WI38 (cell line): Measurements from ENCODE around the gene IL17RB.

ENCODE experiments used
- H3K4me3 ChIP-seq: 2 replicates; pipeline ENCODE4 v1.5.1; 2011; ENCODE audit warnings: low read depth, mild to moderate bottlenecking, control low read depth, low read length
- TF ChIP-seq, protein P1 (sequence below): IDR thresholded peaks from 2 replicates; pipeline ENCODE4 v1.5.1; 2012; ENCODE audit warnings: low read depth, mild to moderate bottlenecking, control low read depth, low read length

IL17RB gene

DNA sequence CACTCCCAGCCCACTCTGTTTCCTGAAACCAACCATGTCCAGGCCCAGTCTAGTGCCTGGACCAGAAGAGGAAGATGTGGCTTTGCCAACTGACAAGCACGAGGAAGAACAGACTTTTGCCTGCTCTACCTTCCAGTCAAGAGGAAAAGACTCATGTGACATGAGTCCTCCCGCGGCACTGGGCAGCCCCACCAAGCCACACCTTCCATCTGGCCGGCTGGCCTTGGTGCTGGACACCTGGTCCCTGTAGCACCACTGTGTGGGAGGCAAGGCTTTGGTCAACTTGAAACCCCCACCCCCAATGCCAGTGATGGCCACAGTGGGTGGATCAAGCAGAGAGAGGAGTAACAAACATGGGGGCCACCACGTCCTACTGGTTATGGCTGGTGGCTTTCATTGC is 12.7 kb upstream of the IL17RB start:
- TF ChIP-seq, protein P1, sequence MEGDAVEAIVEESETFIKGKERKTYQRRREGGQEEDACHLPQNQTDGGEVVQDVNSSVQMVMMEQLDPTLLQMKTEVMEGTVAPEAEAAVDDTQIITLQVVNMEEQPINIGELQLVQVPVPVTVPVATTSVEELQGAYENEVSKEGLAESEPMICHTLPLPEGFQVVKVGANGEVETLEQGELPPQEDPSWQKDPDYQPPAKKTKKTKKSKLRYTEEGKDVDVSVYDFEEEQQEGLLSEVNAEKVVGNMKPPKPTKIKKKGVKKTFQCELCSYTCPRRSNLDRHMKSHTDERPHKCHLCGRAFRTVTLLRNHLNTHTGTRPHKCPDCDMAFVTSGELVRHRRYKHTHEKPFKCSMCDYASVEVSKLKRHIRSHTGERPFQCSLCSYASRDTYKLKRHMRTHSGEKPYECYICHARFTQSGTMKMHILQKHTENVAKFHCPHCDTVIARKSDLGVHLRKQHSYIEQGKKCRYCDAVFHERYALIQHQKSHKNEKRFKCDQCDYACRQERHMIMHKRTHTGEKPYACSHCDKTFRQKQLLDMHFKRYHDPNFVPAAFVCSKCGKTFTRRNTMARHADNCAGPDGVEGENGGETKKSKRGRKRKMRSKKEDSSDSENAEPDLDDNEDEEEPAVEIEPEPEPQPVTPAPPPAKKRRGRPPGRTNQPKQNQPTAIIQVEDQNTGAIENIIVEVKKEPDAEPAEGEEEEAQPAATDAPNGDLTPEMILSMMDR, result no peak
- H3K4me3 ChIP-seq, result no peak overlapping the region

DNA sequence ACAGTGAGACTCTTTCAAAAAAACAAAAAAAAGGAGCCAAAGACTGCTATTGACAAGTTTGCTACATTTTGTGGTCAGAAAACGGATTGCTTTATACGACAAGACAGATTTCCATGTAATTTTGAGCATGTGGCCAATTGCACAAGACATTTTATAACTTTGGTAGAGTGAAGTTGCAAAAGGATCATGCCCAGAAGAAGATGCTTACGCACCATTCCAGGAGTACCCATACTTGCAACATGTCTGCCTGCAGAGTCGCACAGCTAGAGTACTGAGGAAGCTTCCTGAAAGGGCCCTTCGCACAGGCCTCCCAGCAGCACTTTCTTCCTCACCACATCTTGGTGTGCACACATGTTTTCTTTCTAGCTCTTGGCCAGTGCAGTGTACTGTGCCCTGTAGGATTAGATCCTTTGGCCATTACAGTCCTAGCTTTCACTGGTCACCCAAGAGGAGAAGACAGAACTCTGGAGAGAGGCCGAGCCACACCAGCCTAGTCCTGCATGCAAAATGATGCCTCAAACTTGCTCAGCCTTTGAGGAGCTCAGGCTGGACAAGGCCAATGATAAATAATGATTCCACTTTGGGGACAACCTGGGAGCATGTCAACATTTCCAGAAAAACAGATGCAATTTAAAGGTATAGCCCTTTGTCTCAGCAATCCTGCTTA is 11.8 kb upstream of the IL17RB start:
- TF ChIP-seq, protein P1, result no peak
- no peak overlapping the region for H3K4me3 ChIP-seq

DNA sequence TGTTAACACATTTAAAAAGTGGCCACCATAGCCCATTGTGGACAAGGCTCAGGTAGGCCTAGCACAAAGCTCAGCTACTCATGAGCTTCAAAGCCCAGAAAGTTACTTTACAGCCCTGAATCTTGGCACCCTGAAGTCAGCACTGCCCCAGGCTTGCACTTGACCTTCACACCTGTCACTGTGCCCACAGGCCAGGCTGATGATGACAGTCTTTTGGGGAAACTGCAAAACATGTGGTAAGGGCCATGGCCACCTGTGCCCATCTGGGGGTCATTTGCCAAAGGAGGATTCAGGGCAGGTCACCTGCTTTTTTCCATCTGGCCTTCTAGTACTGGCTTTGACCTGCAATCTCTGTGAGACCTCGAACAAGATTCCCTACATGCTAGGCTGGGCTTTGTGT is 11.1 kb upstream of the IL17RB start:
- TF ChIP-seq, protein P1, result no peak

DNA sequence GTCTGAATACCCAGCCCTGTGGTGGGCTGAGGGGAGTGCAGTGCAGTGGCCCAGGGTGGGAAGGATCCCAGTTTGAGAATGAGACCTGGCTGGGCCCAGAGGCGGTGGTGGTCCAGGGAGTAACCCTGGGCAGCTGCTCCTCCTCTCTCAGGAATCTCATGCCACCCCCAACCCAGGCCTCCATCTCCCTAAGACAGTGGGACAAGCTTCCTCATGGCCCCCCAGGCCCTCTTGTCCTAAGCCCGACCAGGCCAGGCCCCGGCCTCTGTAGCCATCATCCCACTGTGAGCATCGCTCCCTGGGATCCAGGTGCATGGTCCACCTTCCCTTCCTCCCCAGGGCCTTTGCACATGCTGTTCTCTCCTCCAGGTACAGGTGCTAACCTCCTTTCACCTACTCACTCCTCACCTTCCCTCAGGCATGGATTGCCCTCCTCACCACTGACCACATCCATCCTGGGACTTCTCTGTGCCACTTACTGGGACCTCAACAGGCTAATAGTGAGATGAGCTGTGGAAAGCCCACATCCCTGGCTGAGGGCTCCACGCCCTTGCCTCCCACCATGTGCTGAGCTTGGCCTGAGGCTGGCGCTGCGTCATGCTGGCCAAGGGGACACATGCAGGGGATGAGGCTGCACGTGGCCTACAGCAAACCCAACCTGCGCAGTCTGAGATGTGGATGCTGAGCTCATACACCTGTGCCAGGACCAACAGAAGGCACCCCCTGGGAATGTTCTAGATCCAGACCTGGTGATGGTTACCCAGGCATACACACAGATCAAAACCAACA is 10.1 kb upstream of the IL17RB start:
- TF ChIP-seq, protein P1, result no peak
- no peak overlapping the region for H3K4me3 ChIP-seq

More for the DNA sequence above, 11.1 kb upstream of the IL17RB start:
- H3K4me3 ChIP-seq, result no peak overlapping the region

DNA sequence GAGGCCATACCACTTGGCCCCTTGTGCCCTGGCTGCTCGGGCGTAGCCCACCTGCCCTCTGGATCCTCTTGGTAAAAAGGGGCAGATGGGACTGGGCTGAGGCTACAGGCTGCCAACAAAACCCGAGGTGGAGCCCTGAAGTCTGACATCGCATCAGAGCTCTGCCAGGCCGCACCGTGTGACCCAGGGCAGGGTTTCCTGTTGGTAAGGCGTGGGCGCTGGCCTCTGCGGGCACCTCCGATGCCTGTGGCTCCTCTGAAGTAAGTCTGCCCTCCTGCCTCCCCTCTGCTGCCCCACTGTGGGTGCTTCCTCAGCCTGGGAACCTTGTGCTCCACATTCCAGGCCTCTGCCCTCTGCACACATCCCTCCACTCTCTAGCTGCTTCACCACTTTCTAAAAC is 9.0 kb upstream of the IL17RB start:
- TF ChIP-seq, protein P1, result no peak
- no peak overlapping the region for H3K4me3 ChIP-seq

DNA sequence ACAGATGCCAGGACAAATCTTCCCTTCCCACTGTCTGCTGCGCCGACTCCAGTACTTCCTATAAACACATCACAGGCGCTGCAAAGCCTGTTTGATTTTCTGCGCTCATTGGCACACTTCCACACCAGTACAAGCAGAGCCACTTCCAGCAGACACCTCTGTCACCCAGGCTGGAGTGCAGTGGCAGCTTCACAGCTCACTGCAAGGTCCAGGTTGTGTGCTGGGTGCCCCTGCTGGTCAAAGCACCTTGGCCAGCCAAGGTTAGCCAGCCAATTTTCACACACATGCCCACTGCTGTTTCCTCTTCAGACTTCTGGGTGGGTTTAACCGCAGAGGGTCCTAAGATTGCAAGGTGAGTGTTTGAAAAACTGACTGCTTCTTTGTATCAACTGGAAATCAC is 5.1 kb upstream of the IL17RB start:
- TF ChIP-seq, protein P1, result no peak
- H3K4me3 ChIP-seq, result no peak overlapping the region
